AG04450 (cell line): ENCODE results near the gene POP4. TPM values are rescaled to one million over a fixed set of nuclear protein-coding genes. Genes with fewer than 3 reads are reported as not detected.
"Not testable (repeated sequence)": the region's sequence is repeated elsewhere in the genome, so short reads cannot be mapped to it uniquely, and the experiment has no call there.

Experiments used
- CTCF ChIA-PET: fragments of 300-600, 350-600 bp; formaldehyde crosslinking; extraction: SDS; loops from one replicate; lab custom pipeline; 2022; ENCODE audit warnings: antibody characterized with exemption, inconsistent platforms; lab: Charles Lee
- POLR2A ChIA-PET: fragments of 350-600 bp; formaldehyde crosslinking; extraction: SDS; loops from one replicate; lab custom pipeline; 2021; ENCODE audit warnings: antibody characterized with exemption, inconsistent platforms; lab: Yijun Ruan, JAX
- DNase-seq: peaks from one replicate; pipeline ENCODE4 v3.0.0-alpha.2; 2011; ENCODE audit warnings: low read depth, low spot score
- H3K27ac ChIP-seq: one replicate; pipeline ENCODE4 v1.5.1; 2012; ENCODE audit warnings: low read depth, low read length, control low read depth
- H3K27me3 ChIP-seq: one replicate; pipeline ENCODE4 v1.6.0; 2012; ENCODE audit warnings: low read length; ENCODE audit not compliant: control insufficient read depth, insufficient read depth
- H3K4me3 ChIP-seq: 2 replicates; pipeline ENCODE4 v1.5.1; 2011; ENCODE audit warnings: mild to moderate bottlenecking, low read depth, low read length, control low read depth
- H3K9me3 ChIP-seq: 2 replicates; pipeline ENCODE4 v1.5.1; 2012; ENCODE audit warnings: low read length; ENCODE audit not compliant: control insufficient read depth, insufficient read depth
- CTCF ChIP-seq: IDR thresholded peaks from 2 replicates; pipeline ENCODE4 v1.5.1; 2011; ENCODE audit warnings: low read depth, low read length, control low read depth, inconsistent platforms
- polyA plus RNA-seq: library from polyadenylated mRNA; depleted of rRNA; stranded (reverse); fragments of >200 nt; gene quantifications from 2 replicates; pipeline ENCODE4 v1.2.3, GENCODE V29; 2011

POP4 gene
- polyA plus RNA-seq, 1 experiment, result 87.4 TPM

GRCh38 chr19:29626386-29626785, 20.3 kb downstream of the POP4 start:
- H3K27ac ChIP-seq, result no peak overlapping the region
- H3K4me3 ChIP-seq, result no peak overlapping the region
- H3K27me3 ChIP-seq, result peaks cover 1% of the 10 kb centered on the region
- ChIA-PET POLR2A (interaction anchor here (1.4 kb wide), 1 partner anchor 20 kb away, joined by 3 read pairs; the partner anchor contains the start of gene POP4), CTCF (interaction anchor here (3.0 to 3.7 kb wide), 2 partner anchors 90 kb away, joined by 15 to 20 read pairs; no protein-coding TSS in a partner anchor)
- H3K9me3 ChIP-seq, result no peaks in the 10 kb centered on the region; the same call in 1 of the 2 replicates
- no peak for DNase-seq
- no peak for TF ChIP-seq CTCF

GRCh38 chr19:29626832-29627231, 20.7 kb downstream of the POP4 start:
- not testable (repeated sequence) for H3K4me3 ChIP-seq, H3K9me3 ChIP-seq, DNase-seq, H3K27ac ChIP-seq, H3K27me3 ChIP-seq
- CTCF ChIA-PET, result interaction anchor here (1.6 to 3.0 kb wide), 3 partner anchors 17 to 90 kb away, joined by 5 to 15 read pairs (median 8); no protein-coding TSS in a partner anchor
- POLR2A ChIA-PET, result interaction anchor here (1.4 kb wide), 1 partner anchor 21 kb away, joined by 3 read pairs; the partner anchor contains the start of gene POP4

GRCh38 chr19:29628661-29629385, 22.7 kb downstream of the POP4 start:
- Histone ChIP-seq H3K4me3 (no peak overlapping the region), H3K9me3 (no peaks in the 10 kb centered on the region), H3K27me3 (peaks cover 4% of the 10 kb centered on the region), H3K27ac (no peak overlapping the region)
- CTCF ChIA-PET, result interaction anchor here (3.0 kb wide), 1 partner anchor 88 kb away, joined by 15 read pairs; no protein-coding TSS in a partner anchor
- POLR2A ChIA-PET, result interaction anchor here (0.7 kb wide), 1 partner anchor 10 kb away, joined by 4 read pairs; no protein-coding TSS in a partner anchor
- TF ChIP-seq CTCF, result no peak
- no peak for DNase-seq

GRCh38 chr19:29629836-29630534, 23.9 kb downstream of the POP4 start:
- no peak for DNase-seq
- Histone ChIP-seq H3K9me3 (no peaks in the 10 kb centered on the region), H3K4me3 (no peak overlapping the region), H3K27me3 (peaks cover 4% of the 10 kb centered on the region), H3K27ac (no peak overlapping the region)
- ChIA-PET CTCF (no interaction called here), POLR2A (interaction anchor here (0.7 kb wide), 1 partner anchor 11 kb away, joined by 4 read pairs; no protein-coding TSS in a partner anchor)
- TF ChIP-seq CTCF, result no peak

- Histone ChIP-seq H3K27ac (no peak overlapping the region), H3K4me3 (no peak overlapping the region), H3K27me3 (peaks cover 4% of the 10 kb centered on the region), H3K9me3 (no peaks in the 10 kb centered on the region)
- TF ChIP-seq CTCF, result no peak
- CTCF ChIA-PET, result no interaction called here
- DNase-seq, result no peak
- POLR2A ChIA-PET, result no interaction called here
Observed at GRCh38 chr19:29630655-29631054, 24.6 kb downstream of the POP4 start.
